ENCODE results near the gene TJAP1. TPM values are rescaled to one million over a fixed set of nuclear protein-coding genes. Genes with fewer than 3 reads are reported as not detected.

The TJAP1 gene
- total RNA-seq, 2 experiments from 2014 or later: 23.6 to 24.4 TPM

GRCh38 chr6:43454290-43454695 is 23.1 kb upstream of the TJAP1 start:
- Histone ChIP-seq H3K27ac (ENCODE audit: low read depth in 1 of 2, low read length in 2 of 2) (peak overlapping the region in 1 of 2 donors; percentile 23), H3K4me1 (ENCODE audit: insufficient read depth, low read length) (peaks cover 19% of the 10 kb centered on the region), H3K4me3 (ENCODE audit: low read length) (peak overlapping the region; percentile 73), H3K36me3 (ENCODE audit: insufficient read depth, low read length) (peaks cover 24% of the 10 kb centered on the region), H3K9me3 (ENCODE audit: control insufficient read depth in 1 of 2, insufficient read depth in 1 of 2, low read length in 2 of 2) (no peaks in the 10 kb centered on the region), H3K27me3 (ENCODE audit: control insufficient read depth in 1 of 2, insufficient read depth in 2 of 2, low read length in 2 of 2) (no peaks in the 10 kb centered on the region)
- peaks cover 21% of the 10 kb centered on the region for H3K4me1 Mint-ChIP-seq (ENCODE audit: low read depth)
- peaks cover 28% of the 10 kb centered on the region for H3K36me3 Mint-ChIP-seq (ENCODE audit: low read depth)
- TF ChIP-seq CTCF (IDR thresholded peaks at IDR 0.05): peak; percentile 89
- CTCF ChIA-PET: interaction anchor here (0.6 to 2.6 kb wide), 4 partner anchors 16 to 93 kb away, joined by 3 to 13 read pairs (median 3); partner anchors contain the start of gene ABCC10
- ATAC-seq (ENCODE audit: poor library complexity) (peak; percentile 59), DNase-seq (peak in 13 of 14 experiments; percentile 45 to 82 (median 62))
- no peaks in the 10 kb centered on the region for H3K27me3 Mint-ChIP-seq
- POLR2A ChIA-PET: interaction anchor here (1.7 kb wide), 1 partner anchor 49 kb away, joined by 4 read pairs; no protein-coding TSS in a partner anchor
- intact Hi-C loops (cut with DNase I, micrococcal nuclease): loop anchor here (1.0 to 2.0 kb wide), 4 partner anchors 23 to 52 kb away; partner anchors contain the start of gene TJAP1 (in 1 of the 2)
- H3K9me3 Mint-ChIP-seq: no peaks in the 10 kb centered on the region
- peak overlapping the region; percentile 61 for H3K27ac Mint-ChIP-seq
- H3K4me3 Mint-ChIP-seq: peak overlapping the region; percentile 81

- intact Hi-C loops (cut with DNase I, micrococcal nuclease): loop anchor here (1.0 to 2.0 kb wide), 4 partner anchors 22 to 51 kb away; partner anchors contain the start of gene TJAP1 (in 1 of the 2)
Measured at GRCh38 chr6:43454696-43455530, 22.5 kb upstream of the TJAP1 start.

More at GRCh38 chr6:43454696-43455530, 22.5 kb upstream of the TJAP1 start:
- Mint-ChIP-seq H3K27ac (peak overlapping the region; percentile 61), H3K27me3 (no peaks in the 10 kb centered on the region), H3K9me3 (no peaks in the 10 kb centered on the region), H3K36me3 (ENCODE audit: low read depth) (peaks cover 21% of the 10 kb centered on the region), H3K4me1 (ENCODE audit: low read depth) (peaks cover 21% of the 10 kb centered on the region), H3K4me3 (peak overlapping the region; percentile 81)
- no peaks in the 10 kb centered on the region for H3K27me3 ChIP-seq (ENCODE audit: control insufficient read depth in 1 of 2, insufficient read depth in 2 of 2, low read length in 2 of 2)
- peaks cover 17% of the 10 kb centered on the region for H3K36me3 ChIP-seq (ENCODE audit: insufficient read depth, low read length)
- ATAC-seq (ENCODE audit: poor library complexity): peak; percentile 61
- peaks cover 19% of the 10 kb centered on the region for H3K4me1 ChIP-seq (ENCODE audit: insufficient read depth, low read length)
- peak overlapping the region in 1 of 2 donors; percentile 23 for H3K27ac ChIP-seq (ENCODE audit: low read depth in 1 of 2, low read length in 2 of 2)
- POLR2A ChIA-PET: interaction anchor here (1.0 to 2.7 kb wide), 7 partner anchors 22 to 85 kb away, joined by 3 to 13 read pairs (median 4); partner anchors contain the start of genes ABCC10, TJAP1 and ZNF318
- H3K9me3 ChIP-seq (ENCODE audit: control insufficient read depth in 1 of 2, insufficient read depth in 1 of 2, low read length in 2 of 2): no peaks in the 10 kb centered on the region
- peak overlapping the region; percentile 73 for H3K4me3 ChIP-seq (ENCODE audit: low read length)
- peak in 10 of 14 experiments; percentile 13 to 75 (median 43) for DNase-seq
- TF ChIP-seq CTCF (IDR thresholded peaks at IDR 0.05): peak; percentile 54
- CTCF ChIA-PET: interaction anchor here (0.9 to 2.6 kb wide), 5 partner anchors 25 to 94 kb away, joined by 3 to 13 read pairs (median 3); partner anchors contain the start of gene ABCC10

All from CD4-positive, alpha-beta T cell (primary cell).